ENCODE measurements around the gene CSTB.

Gene CSTB

GRCh38 chr21:43801006-43801783 is 25.1 kb upstream of the CSTB start:
- Histone ChIP-seq H3K4me1 (ENCODE audit: control insufficient read depth in 1 of 2, insufficient read depth in 1 of 2, low read depth in 1 of 2, low read length in 1 of 2) (peaks cover 19 to 22% of the 10 kb centered on the region in 2 experiments), H3K27me3 (no peaks in the 10 kb centered on the region), H3K4me3 (ENCODE audit: low read depth in 1 of 2, low read length in 1 of 2) (no peak overlapping the region), H3K36me3 (peaks cover 60% of the 10 kb centered on the region), H3K9me3 (no peaks in the 10 kb centered on the region), H3K27ac (no peak overlapping the region)
- TF ChIP-seq CTCF (IDR thresholded peaks at IDR 0.05) = no peak

GRCh38 chr21:43800566-43800965 is 24.5 kb upstream of the CSTB start:
- TF ChIP-seq CTCF (IDR thresholded peaks at IDR 0.05) = no peak

GRCh38 chr21:43800124-43800523 is 24.0 kb upstream of the CSTB start:
- Histone ChIP-seq H3K9me3 (no peaks in the 10 kb centered on the region), H3K4me3 (ENCODE audit: low read depth in 1 of 2, low read length in 1 of 2) (no peak overlapping the region), H3K27me3 (no peaks in the 10 kb centered on the region), H3K27ac (no peak overlapping the region), H3K36me3 (peaks cover 60% of the 10 kb centered on the region), H3K4me1 (ENCODE audit: control insufficient read depth in 1 of 2, insufficient read depth in 1 of 2, low read depth in 1 of 2, low read length in 1 of 2) (peaks cover 9 to 12% of the 10 kb centered on the region in 2 experiments)
- no peak for TF ChIP-seq CTCF (IDR thresholded peaks at IDR 0.05)

More at GRCh38 chr21:43800566-43800965, 24.5 kb upstream of the CSTB start:
- H3K36me3 ChIP-seq = peaks cover 60% of the 10 kb centered on the region
- H3K4me3 ChIP-seq (ENCODE audit: low read depth in 1 of 2, low read length in 1 of 2) = no peak overlapping the region
- no peak overlapping the region for H3K27ac ChIP-seq
- no peaks in the 10 kb centered on the region for H3K27me3 ChIP-seq
- no peaks in the 10 kb centered on the region for H3K9me3 ChIP-seq
- peaks cover 13 to 16% of the 10 kb centered on the region in 2 experiments for H3K4me1 ChIP-seq (ENCODE audit: control insufficient read depth in 1 of 2, insufficient read depth in 1 of 2, low read depth in 1 of 2, low read length in 1 of 2)

- no peaks in the 10 kb centered on the region for H3K9me3 ChIP-seq
- H3K27me3 ChIP-seq = no peaks in the 10 kb centered on the region
- no peak overlapping the region for H3K4me3 ChIP-seq (ENCODE audit: low read depth in 1 of 2, low read length in 1 of 2)
- peaks cover 63% of the 10 kb centered on the region for H3K36me3 ChIP-seq
- peaks cover under 1 to 4% of the 10 kb centered on the region in 2 experiments for H3K4me1 ChIP-seq (ENCODE audit: control insufficient read depth in 1 of 2, insufficient read depth in 1 of 2, low read depth in 1 of 2, low read length in 1 of 2)
- no peak for TF ChIP-seq CTCF (IDR thresholded peaks at IDR 0.05)
- no peak overlapping the region for H3K27ac ChIP-seq
Observed at GRCh38 chr21:43799301-43799840, 23.3 kb upstream of the CSTB start.

DNA sequence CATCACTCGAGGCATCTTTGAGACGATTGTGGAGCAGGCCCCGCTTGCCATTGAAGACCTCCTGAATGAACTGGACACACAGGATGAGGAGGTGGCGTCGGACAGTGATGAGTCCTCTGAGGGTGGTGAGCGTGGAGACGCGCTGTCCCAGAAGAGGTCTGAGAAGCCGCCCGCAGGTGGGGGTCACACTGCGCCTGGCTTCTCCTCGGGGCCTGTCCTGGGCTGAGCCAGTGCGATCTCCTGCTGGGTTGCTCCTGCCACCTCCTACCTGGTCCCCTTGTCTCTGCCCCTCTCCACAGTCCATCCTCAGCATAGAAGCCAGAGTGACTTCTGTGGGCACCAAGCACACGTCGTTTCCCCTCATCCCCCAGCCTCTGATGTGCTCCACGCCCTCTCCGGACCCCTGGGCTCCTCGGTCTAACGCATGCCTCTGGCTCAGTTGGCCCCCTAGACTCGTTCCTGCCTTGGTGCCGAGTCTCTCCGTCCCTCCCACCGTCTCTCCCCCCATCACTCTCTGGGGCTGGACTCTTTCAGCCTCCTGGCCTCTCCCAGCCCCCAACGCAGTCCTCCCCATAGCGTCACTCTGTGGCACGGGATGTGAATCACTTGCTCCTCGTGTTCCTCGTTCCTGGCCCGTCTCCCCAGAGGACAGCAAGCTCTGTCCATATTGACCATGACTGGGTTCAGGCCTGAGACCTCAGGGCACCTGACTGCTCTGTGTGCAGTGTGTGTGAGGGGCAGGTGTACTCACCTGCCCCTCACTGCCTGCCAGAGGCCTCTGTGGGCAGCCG is 22.0 kb upstream of the CSTB start:
- Histone ChIP-seq H3K9me3 (no peaks in the 10 kb centered on the region), H3K4me3 (ENCODE audit: low read depth in 1 of 2, low read length in 1 of 2) (no peak overlapping the region), H3K4me1 (ENCODE audit: control insufficient read depth in 1 of 2, insufficient read depth in 1 of 2, low read depth in 1 of 2, low read length in 1 of 2) (no peaks in the 10 kb centered on the region), H3K27ac (no peak overlapping the region), H3K36me3 (peaks cover 74% of the 10 kb centered on the region), H3K27me3 (no peaks in the 10 kb centered on the region)
- no peak for TF ChIP-seq CTCF (IDR thresholded peaks at IDR 0.05)
